NCI-H345 (cell line): Measurements from ENCODE around the gene C6orf47.

Source experiments
- DNase-seq: peaks from one replicate; lab custom pipeline; 2025; lab: John Stamatoyannopoulos, UW

C6orf47 gene

DNA sequence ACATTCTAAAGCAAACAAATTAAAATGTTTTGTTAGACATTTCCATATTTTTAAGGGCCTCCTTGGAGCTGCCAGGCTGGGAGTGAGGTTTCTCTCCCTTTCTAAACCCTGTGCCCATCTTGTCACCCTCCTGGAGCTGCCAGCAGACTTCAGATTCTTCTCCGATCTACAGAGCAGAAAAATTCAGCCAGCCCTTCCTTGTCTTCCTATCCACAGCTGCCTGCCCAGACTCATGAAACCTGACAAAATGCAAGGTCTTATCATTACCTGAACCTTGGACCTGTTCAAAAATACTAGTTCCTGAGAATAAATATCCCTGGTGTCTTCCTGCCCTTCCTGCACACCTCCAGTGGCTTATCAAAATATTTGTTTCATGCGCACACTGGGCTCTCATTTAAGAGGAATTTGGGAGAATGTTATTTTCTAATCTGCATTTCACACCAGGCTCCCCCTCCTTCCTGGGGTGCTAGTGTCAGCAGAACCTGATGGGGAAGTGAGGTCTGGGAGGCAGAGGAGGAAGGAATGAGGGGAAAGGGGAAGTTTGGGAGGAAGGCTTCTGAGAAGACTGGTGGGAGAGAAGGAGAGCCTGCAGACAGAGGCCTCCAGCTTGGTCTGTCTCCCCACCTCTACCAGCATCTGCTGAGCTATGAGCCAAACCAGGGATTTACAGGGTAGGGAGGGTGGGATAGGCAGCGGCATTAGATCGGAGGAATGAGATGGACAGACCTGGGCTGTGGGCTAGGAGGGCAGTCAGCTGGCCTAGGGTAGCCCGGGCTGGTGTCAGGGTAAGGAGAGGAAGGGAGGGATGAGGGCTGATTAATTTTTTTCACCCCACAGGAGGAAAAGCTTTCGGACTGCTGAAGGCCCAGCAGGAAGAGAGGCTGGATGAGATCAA lies 45.6 kb downstream of the C6orf47 start, which contains the start of gene AIF1:
AIF1 (plus strand) TSS at position 551 of the 895 bp plus-strand sequence; CDS start at position 647, 96 bp downstream.
- DNase-seq = no peak

DNA sequence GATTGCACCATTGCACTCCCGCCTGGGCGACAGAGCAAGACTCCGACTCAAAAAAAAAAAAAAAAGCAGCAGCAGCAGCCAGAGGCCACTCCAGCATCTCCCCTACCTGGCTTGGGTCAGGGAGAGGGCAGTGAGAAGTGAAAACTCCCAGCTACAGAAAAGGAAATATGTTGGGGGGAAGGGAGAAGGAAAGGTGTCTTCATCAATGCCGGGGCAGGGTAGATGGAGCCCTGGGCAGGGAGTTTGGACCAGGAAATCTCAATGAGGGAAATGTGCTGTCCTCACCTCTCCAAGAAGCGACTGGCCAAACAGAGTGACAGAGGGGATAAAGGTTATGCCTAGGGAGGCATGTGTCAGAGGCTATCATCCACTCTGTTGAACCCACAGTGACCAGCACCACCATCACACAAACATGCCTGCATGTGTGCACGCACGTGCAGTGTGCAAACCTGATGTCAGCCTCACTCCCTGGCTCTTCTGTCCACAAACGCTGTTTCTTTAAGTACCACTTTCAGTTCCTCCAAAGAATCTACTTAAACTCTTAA lies 46.4 kb downstream of the C6orf47 start:
- no peak for DNase-seq

DNA sequence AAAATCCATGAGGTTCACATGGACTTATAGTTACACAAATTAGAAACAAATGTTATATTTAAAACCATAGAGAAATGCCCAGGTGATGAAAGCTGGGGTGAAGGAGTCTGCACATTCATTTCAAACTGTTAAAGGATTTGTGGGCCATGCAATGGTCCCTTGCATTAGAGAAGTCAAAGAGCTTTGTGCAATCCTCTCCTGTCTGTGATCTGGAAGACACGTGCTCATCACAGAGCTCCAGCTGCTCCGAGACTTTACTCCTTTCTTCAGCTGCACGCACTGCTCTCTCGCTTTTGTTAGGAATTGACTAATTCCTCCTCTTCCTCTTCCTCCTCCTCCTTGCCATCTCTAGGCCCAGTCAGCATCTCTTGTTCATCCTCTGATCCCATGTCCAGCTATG lies 49.6 kb downstream of the C6orf47 start:
- DNase-seq = no peak

DNA sequence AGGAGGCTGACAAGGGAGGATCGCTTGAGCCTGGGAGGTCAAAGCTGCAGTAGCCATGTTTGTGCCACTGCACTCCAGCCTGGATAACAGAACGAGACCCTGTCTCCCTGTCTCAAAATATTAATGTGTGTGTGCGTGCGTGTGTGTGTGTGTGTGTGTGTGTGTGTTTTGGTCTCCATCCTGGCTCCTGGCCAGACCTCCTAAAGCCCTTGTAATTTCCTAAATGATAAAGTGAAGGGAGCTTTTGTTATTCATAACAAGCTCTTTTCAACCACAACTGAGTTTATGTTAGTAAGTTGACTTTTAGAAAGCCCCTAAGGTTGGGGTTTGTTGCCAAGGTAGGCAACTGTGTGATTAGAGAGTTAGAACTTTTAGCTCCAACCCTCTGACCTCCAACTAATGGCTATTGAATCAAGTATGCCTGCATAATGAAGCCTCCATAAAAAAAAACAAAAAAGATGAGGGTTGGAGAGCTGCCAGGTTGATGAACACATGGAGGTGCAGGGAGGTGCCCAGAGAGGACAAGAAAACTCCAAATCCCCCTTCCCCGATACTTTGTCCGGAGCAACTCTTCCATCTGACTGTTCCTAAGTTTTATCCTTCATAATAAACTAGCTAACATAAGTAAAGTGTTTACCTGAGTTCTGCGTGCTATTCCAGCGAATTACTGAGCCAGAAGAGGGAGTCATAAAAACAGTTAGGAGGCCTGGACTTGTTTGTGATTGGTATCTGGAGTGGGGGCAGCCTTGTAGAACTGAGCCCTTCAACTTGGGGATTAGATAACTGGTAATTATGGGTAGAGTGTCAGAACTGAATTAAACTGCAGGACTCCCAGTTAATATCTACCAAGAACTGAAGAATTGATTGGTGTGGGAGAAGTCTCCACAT lies 50.8 kb downstream of the C6orf47 start:
- DNase-seq = peak; percentile 10
